ENCODE results near the gene CD52. TPM values are rescaled to one million over a fixed set of nuclear protein-coding genes. Genes with fewer than 3 reads are reported as not detected.
A peak's percentile ranks its signal among the peaks of the same experiment; 100 is the strongest.

CD52 gene
- total RNA-seq, 2 donors from 2014 or later, result 5.5 to 14.3 TPM

- intact Hi-C loops (cut with DNase I), result no loop called here
- DNase-seq (no peak), ATAC-seq (no peak)
Measured at GRCh38 chr1:26346274-26347033, 28.7 kb downstream of the CD52 start.

GRCh38 chr1:26349188-26349876, 31.6 kb downstream of the CD52 start:
- no peak for DNase-seq
- no peak for ATAC-seq
- intact Hi-C loops (cut with DNase I), result no loop called here

GRCh38 chr1:26349877-26350244, 32.1 kb downstream of the CD52 start:
- DNase-seq (no peak), ATAC-seq (no peak)
- intact Hi-C loops (cut with DNase I), result no loop called here

GRCh38 chr1:26350343-26350700, 32.6 kb downstream of the CD52 start:
- intact Hi-C loops (cut with DNase I), result no loop called here
- ATAC-seq (no peak), DNase-seq (no peak)

GRCh38 chr1:26350701-26351589, 33.2 kb downstream of the CD52 start:
- DNase-seq, result no peak
- no peak for ATAC-seq

GRCh38 chr1:26351590-26352337, 34.0 kb downstream of the CD52 start:
- intact Hi-C loops (cut with DNase I), result no loop called here
- no peak for DNase-seq
- ATAC-seq, result no peak

More at GRCh38 chr1:26350701-26351589, 33.2 kb downstream of the CD52 start:
- intact Hi-C loops (cut with DNase I), result no loop called here

GRCh38 chr1:26352338-26352679, 34.6 kb downstream of the CD52 start:
- DNase-seq (no peak), ATAC-seq (no peak)
- intact Hi-C loops (cut with DNase I), result no loop called here

GRCh38 chr1:26353210-26353859, 35.6 kb downstream of the CD52 start:
- no peak for ATAC-seq
- DNase-seq, result no peak
- intact Hi-C loops (cut with DNase I), result no loop called here

GRCh38 chr1:26353976-26354820, 36.4 kb downstream of the CD52 start, which contains the start of gene CRYBG2:
TSS of gene CRYBG2 (minus strand) at chr1:26354130. CDS start at chr1:26346657, 7,473 bp downstream.
- no peak for DNase-seq
- ATAC-seq, result no peak
- intact Hi-C loops (cut with DNase I), result no loop called here

GRCh38 chr1:26354972-26355371, 37.2 kb downstream of the CD52 start:
- DNase-seq (no peak), ATAC-seq (no peak)
- intact Hi-C loops (cut with DNase I), result no loop called here

GRCh38 chr1:26356106-26356505, 38.3 kb downstream of the CD52 start:
- ATAC-seq (no peak), DNase-seq (no peak)
- intact Hi-C loops (cut with DNase I), result no loop called here

- ATAC-seq, result no peak
- intact Hi-C loops (cut with DNase I), result no loop called here
- no peak for DNase-seq
Measured at GRCh38 chr1:26357121-26357602, 39.4 kb downstream of the CD52 start.

- DNase-seq (no peak), ATAC-seq (no peak)
- intact Hi-C loops (cut with DNase I), result no loop called here
Measured at GRCh38 chr1:26358411-26359384, 40.9 kb downstream of the CD52 start.

GRCh38 chr1:26359981-26360806, 42.4 kb downstream of the CD52 start:
- peak; percentile 6 to 33 for ATAC-seq
- DNase-seq, result no peak
- intact Hi-C loops (cut with DNase I), result loop anchor here in 1 of 2 donors (5.0 kb wide), 1 partner anchor 33 kb away; no protein-coding TSS in a partner anchor

GRCh38 chr1:26360807-26361604, 43.2 kb downstream of the CD52 start:
- ATAC-seq, result no peak
- no peak for DNase-seq
- intact Hi-C loops (cut with DNase I), result loop anchor here in 1 of 2 donors (5.0 kb wide), 1 partner anchor 34 kb away; no protein-coding TSS in a partner anchor
